ENCODE data around the gene SMIM1.

SMIM1 gene, protein sequence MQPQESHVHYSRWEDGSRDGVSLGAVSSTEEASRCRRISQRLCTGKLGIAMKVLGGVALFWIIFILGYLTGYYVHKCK

DNA sequence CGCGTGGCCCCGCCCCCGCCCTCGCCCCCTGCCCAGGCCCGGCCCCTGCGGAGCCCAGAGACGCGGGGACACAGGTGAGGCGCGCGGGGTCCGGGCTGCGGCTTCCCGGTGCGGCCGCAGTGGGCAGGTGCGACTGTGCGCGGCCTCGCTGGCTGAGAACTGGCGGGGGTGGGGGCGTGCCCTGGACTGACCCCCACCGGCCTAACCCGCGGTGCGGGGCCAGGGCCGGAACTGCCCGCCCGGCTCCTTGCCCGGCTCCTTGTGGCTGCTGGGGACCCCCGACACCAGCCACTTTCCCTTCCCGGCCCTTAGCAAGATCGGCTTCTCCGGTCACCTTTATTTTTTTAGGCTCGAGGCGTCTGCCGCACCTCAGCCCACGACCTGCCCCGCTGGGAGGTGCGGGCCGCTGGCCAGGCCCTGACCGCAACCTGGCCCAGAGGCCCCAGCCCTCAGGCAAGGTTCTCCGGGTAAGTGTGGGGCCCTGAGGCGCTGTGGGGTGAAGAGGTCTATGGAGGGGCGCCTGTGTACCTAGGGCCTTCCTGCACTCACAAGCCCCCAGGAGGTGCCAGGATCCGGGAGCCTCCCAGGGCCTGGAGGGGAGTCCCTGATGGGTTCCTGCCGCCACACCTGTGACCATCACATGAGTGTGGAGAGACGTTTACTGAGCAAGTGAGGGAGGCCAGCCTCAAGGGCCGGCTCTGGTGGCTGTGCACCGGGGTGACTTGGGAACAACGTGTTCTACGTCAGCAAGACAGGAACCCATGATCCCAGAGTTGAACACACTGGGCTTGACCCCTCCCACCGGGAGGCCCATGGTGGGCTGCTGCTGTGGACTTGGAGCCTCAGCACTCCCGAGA lies at the start of gene SMIM1:
Gene SMIM1, plus strand, starts transcription at position 35 of the 857 bp plus-strand sequence. CDS start 2,625 bp downstream, outside the sequence.
- no peak for DNase-seq

DNA sequence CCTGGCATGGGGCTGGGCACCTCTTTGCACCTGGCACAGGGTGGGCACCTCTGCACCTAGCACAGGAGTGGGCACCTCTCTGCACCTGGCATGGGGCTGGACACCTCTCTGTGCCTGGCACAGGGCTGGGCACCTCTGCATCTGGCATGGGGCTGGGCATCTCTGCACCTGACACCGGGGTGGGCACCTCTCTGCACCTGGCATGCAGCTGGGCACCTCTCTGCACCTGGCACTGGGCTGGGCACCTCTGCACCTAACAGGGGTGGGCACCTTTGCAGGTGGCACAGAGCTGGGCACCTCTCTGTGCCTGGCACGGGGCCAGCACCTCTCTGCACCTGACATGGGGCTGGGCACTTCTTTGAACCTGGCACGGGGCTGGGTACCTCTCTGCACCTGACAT lies 49.7 kb upstream of the SMIM1 start:
- no peak for DNase-seq

DNA sequence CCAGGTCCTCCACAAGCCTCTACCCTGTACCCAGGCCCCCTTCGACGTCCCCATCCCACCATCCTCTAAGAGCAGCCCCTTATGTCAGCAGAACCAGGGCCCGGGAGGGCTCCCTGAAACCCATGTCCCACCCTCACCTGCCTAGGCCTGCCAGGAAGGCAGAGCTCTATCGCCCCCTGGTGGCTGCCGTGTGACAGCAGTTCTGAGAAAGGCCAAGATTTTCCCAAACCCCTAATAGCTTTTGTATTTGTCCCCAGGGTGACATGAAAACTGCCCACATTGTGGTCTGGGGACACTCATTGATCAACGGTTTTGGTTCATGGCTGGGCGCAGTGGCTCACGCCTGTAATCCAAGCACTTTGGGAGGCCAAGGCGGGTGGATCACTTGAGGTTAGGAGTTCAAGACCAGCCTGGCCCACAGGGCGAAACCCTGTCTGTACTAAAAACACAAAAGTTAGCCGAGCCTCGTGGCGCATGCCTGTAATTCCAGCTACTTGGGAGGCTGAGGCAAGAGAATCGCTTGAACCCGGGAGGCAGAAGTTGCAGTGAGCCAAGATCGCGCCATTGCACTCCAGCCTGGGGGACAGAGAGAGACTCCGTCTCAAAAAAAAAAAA lies 48.0 kb upstream of the SMIM1 start:
- peak; percentile 30 for DNase-seq

DNA sequence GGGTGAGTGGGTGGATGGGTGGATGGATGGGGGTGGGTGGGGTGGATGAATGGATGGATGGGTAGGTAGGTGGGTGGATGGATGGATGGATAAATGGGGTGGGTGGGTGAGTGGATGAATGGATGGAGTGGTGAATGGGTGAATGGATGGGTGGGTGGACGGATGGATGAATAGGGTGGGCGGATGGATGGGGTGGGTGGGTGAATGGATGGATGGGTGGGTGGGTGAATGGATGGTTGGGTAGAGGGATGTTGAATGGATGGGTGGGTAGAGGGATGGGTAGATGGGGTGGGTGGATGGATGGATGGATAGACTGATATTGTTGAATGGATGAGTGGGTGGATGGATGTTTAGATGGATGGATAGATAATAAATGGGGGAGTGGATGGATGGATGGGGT lies 47.2 kb upstream of the SMIM1 start:
- no peak for DNase-seq

- DNase-seq = no peak
Observed at GRCh38 chr1:3727042-3727824, 45.3 kb upstream of the SMIM1 start.

- DNase-seq = no peak
Observed at GRCh38 chr1:3727825-3728776, 44.4 kb upstream of the SMIM1 start.

GRCh38 chr1:3729594-3730542 lies 42.7 kb upstream of the SMIM1 start:
- DNase-seq = no peak

DNA sequence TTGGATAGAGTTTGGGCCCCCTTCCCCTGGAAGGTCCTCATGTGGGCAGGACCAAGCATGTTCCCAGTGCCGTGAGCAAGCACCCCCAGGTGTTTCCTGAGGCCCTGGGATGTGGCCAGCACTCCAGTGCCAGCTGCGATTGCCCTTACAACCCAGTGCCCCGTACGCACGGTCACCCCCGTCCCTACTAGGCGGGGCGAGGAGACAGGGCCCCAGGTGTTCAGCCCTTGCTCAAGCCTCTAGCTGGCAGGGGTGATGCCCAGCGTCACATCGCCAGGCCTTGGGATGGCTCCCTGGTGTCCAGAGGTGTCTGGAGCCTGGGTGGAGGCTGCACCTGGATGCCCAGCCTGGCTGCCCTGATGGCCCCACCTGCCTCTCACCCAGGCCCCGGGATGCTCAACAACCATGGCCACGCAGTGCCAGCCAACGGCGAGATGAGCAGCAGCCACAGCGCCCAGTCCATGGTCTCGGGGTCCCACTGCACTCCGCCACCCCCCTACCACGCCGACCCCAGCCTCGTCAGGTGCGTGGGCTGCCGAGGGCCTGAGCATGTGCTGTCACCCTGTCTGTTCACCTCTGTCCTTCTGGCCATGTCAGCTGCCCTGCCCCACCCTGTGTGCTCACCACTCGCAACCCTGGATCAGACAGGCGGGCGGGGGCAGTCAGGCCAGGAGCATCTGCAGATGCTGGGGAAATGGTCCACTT lies 41.9 kb upstream of the SMIM1 start:
- DNase-seq = no peak

- DNase-seq = no peak
Observed at GRCh38 chr1:3731583-3732433, 40.7 kb upstream of the SMIM1 start.

- no peak for DNase-seq
Observed at GRCh38 chr1:3732434-3733093, 40.0 kb upstream of the SMIM1 start.

DNA sequence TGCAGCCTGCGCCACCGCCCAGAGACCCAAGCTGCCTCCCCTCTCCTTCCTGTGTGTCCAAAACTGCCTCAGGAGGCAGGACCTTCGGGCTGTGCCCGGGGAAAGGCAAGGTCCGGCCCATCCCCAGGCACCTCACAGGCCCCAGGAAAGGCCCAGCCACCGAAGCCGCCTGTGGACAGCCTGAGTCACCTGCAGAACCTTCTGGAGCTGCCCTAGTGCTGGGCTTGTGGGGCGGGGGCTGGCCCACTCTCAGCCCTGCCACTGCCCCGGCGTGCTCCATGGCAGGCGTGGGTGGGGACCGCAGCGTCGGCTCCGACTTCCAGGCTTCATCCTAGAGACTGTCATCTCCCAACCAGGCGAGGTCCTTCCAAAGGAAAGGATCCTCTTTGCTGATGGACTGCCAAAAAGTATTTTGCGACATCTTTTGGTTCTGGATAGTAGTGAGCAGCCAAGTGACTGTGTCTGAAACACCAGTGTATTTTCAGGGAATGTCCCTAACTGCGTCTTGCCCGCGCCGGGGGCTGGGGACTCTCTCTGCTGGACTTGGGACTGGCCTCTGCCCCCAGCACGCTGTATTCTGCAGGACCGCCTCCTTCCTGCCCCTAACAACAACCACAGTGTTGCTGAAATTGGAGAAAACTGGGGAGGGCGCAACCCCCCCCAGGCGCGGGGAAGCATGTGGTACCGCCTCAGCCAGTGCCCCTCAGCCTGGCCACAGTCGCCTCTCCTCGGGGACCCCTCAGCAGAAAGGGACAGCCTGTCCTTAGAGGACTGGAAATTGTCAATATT lies 39.3 kb upstream of the SMIM1 start:
- no peak for DNase-seq

GRCh38 chr1:3733883-3734589 lies 38.5 kb upstream of the SMIM1 start:
- DNase-seq = no peak

DNA sequence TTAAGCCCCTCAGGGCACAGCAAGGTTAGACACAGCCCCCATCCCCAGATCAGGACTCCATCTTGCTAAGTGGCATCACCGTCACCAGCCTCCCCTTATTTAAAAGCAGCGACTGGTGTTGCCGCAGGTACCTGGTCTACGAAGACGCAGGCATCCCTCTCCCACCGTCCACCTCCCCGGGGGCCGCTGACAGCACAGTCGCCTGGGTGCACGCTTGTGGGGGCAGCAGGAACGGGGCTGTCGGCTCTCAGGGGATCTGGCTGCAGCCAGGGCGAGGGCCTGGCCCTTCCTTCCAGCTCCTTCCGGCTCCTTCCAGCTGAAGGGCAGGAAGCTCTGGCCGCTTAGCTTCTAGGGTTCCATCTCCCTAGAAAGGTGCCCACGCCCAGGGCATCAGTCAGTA lies 37.9 kb upstream of the SMIM1 start:
- no peak for DNase-seq

GRCh38 chr1:3735027-3735681 lies 37.4 kb upstream of the SMIM1 start:
- no peak for DNase-seq

DNA sequence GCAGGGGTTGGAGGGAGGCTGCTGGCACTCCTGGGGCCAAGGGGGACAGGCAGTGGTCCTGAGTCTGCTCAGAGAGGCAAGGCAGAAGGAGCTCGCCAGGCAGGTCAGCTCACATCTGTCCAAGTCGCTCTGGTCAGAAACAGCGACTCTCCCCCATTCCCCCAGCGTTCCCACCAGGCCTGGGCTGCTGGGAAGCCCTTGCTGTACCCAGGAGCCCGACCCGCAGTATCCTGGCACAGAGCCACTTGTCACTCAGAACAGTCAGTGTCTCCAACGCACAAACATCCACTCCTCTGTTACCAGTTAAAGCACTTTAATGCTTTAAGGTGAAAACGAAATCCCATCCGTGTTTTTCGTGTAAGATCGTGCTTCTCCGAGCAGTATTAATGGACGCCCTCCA lies 36.9 kb upstream of the SMIM1 start:
- no peak for DNase-seq

DNA sequence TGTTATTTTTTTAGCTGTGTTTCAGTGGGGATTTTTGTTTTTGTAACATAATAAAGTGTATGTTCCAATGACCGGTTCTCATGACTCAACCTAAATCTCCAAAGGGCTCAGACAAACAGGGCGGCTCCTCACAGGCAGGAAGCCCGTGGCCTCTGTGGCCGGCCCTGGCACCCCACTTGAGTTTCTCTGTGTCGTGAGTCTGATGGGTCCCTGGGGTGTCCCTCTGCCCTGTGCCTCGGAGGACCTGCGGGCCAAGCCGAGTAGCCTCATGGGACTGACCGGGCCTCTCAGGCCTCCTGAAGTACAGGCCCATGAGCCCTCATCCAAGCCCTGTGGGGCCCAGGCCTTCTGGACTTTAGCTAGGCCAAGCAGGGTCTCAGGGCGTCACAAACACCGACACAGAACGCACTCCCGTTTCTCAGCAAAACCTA lies 36.4 kb upstream of the SMIM1 start:
- DNase-seq = no peak

DNA sequence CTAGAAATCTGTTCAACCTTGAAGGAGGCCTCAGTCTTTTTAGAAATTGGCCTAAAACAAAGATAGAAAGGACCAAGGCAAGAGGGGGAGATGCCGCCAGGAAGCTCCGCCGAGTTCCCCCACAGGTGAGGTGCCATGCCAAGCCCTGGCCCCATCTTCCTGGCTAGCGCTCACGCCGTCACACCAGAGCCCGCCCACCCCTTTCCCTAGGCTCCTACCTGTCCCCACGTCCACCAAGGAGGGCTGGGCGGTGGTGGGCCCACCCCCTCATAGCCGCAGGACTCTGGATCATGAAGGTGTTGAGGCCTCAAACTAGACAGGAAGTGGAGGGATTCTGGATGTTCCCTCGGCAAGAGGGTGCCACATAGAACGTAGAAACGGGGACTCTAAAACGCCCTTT lies 35.8 kb upstream of the SMIM1 start:
- DNase-seq = no peak
